OCI-LY3 (cell line): ENCODE data around the gene PAWR.

Experiments
- H2AFZ ChIP-seq: fragments of 200-600, 300-600 bp; shearing (Covaris generic); 2 replicates; pipeline ENCODE4 v1.6.0; 2014; ENCODE audit warnings: antibody characterized with exemption, low read depth, low read length
- H3K27ac ChIP-seq: fragments of 200-600, 300-600 bp; sonication (generic); 2 replicates; pipeline ENCODE4 v1.5.1; 2014; ENCODE audit warnings: mild to moderate bottlenecking, low read length, moderate library complexity, mixed read lengths
- H3K27me3 ChIP-seq: fragments of 200-600, 300-600 bp; sonication (generic); 2 replicates; pipeline ENCODE4 v1.6.1; 2014; ENCODE audit warnings: low read depth, low read length, mixed read lengths
- H3K36me3 ChIP-seq: fragments of 200-600, 300-600 bp; sonication (generic); replicated peaks from 2 replicates; pipeline ENCODE3; 2014; ENCODE audit warnings: low read depth, low read length, mixed read lengths
- H3K4me1 ChIP-seq: fragments of 300-600, 200-600 bp; sonication (generic); 2 replicates; pipeline ENCODE4 v1.6.1; 2014; ENCODE audit warnings: low read length, mixed read lengths
- H3K4me2 ChIP-seq: fragments of 200-600, 300-600 bp; sonication (generic); 2 replicates; pipeline ENCODE4 v1.6.1; 2014; ENCODE audit warnings: low read length, mixed read lengths
- H3K4me3 ChIP-seq: fragments of 300-600, 200-600 bp; sonication (generic); 2 replicates; pipeline ENCODE4 v1.5.1; 2014; ENCODE audit warnings: antibody characterized with exemption, mild to moderate bottlenecking, low read length, moderate library complexity
- H3K79me2 ChIP-seq: fragments of 300-600, 200-600 bp; shearing (Covaris generic); 2 replicates; pipeline ENCODE4 v1.6.1; 2014; ENCODE audit warnings: mild to moderate bottlenecking, low read length, mixed read lengths
- H3K9ac ChIP-seq: fragments of 300-600, 200-600 bp; shearing (Covaris generic); 2 replicates; pipeline ENCODE4 v1.6.0; 2014; ENCODE audit warnings: mild to moderate bottlenecking, low read length, moderate library complexity
- H3K9me3 ChIP-seq: fragments of 200-600, 300-600 bp; shearing (Covaris generic); 2 replicates; pipeline ENCODE4 v1.6.1; 2014; ENCODE audit warnings: low read length, mixed read lengths; ENCODE audit not compliant: insufficient read depth
- H4K20me1 ChIP-seq: fragments of 200-600, 300-600 bp; sonication (generic); 2 replicates; pipeline ENCODE4 v1.6.1; 2016; ENCODE audit warnings: low read length, mixed read lengths; ENCODE audit not compliant: insufficient read depth
- EZH2phosphoT487 ChIP-seq: fragments of 200-600 bp; shearing (Covaris generic); IDR thresholded peaks from 2 replicates; pipeline ENCODE4 v1.6.1; 2018; ENCODE audit warnings: antibody characterized with exemption, mixed run types, low read depth
- TF ChIP-seq, protein P1 (sequence below): fragments of 200-600, 300-600 bp; sonication (generic); IDR thresholded peaks from 2 replicates; pipeline ENCODE4 v1.5.1; 2014; ENCODE audit warnings: antibody characterized with exemption, low read length, low read depth

Gene PAWR

DNA sequence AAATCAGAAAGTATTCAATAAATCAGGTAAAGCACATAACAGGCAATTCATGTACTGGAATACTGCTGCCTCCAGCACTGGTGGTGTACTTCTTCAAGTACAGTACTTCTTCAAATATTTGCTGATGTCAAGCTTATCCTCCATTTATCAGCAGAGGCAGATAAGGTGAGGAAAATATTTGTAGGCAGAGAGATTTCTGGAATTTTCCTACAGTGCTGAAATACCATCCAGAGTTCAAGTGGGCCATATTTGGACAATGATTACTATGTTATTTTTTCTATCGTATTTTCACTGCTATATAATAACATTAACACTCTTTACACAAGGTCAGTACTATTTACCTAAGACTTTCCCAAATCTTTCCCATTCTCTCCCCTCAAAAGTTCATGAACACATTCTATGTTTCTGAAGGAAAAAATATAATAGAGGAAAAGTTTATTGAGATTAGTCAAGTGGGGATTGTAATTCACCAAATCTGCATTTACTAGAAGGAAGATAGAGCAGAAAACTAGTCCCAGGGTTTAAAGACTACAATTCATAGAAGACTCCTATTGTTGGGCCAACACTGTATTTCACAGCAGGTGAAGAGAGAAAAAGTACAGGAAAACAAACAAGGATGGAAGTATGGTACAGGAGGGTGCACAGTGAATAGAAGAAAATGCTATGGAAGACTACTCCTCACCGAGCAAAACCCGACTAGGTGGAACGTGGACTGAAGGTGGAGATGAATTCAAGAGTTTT, 141.1 kb downstream of the PAWR start:
- H3K27ac ChIP-seq: no peak overlapping the region
- no peaks in the 10 kb centered on the region for H3K27me3 ChIP-seq
- no peak overlapping the region for H3K4me2 ChIP-seq
- TF ChIP-seq, protein P1, sequence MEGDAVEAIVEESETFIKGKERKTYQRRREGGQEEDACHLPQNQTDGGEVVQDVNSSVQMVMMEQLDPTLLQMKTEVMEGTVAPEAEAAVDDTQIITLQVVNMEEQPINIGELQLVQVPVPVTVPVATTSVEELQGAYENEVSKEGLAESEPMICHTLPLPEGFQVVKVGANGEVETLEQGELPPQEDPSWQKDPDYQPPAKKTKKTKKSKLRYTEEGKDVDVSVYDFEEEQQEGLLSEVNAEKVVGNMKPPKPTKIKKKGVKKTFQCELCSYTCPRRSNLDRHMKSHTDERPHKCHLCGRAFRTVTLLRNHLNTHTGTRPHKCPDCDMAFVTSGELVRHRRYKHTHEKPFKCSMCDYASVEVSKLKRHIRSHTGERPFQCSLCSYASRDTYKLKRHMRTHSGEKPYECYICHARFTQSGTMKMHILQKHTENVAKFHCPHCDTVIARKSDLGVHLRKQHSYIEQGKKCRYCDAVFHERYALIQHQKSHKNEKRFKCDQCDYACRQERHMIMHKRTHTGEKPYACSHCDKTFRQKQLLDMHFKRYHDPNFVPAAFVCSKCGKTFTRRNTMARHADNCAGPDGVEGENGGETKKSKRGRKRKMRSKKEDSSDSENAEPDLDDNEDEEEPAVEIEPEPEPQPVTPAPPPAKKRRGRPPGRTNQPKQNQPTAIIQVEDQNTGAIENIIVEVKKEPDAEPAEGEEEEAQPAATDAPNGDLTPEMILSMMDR: no peak
- no peak for TF ChIP-seq EZH2phosphoT487
- no peaks in the 10 kb centered on the region for H3K4me1 ChIP-seq
- H3K4me3 ChIP-seq: no peak overlapping the region
- H3K9ac ChIP-seq: no peak overlapping the region
- no peaks in the 10 kb centered on the region for H3K79me2 ChIP-seq
- no peak overlapping the region for H2AFZ ChIP-seq
- no peaks in the 10 kb centered on the region for H4K20me1 ChIP-seq
- H3K36me3 ChIP-seq: peaks cover 13% of the 10 kb centered on the region
- H3K9me3 ChIP-seq: no peaks in the 10 kb centered on the region

- no peaks in the 10 kb centered on the region for H4K20me1 ChIP-seq
- no peak overlapping the region for H3K4me2 ChIP-seq
- H3K27ac ChIP-seq: no peak overlapping the region
- no peaks in the 10 kb centered on the region for H3K27me3 ChIP-seq
- no peak overlapping the region for H3K4me3 ChIP-seq
- H3K36me3 ChIP-seq: peaks cover 13% of the 10 kb centered on the region
- no peaks in the 10 kb centered on the region for H3K79me2 ChIP-seq
- no peak overlapping the region for H3K9ac ChIP-seq
- H3K9me3 ChIP-seq: no peaks in the 10 kb centered on the region
- no peaks in the 10 kb centered on the region for H3K4me1 ChIP-seq
- no peak overlapping the region for H2AFZ ChIP-seq
- TF ChIP-seq EZH2phosphoT487: no peak
- TF ChIP-seq, protein P1: no peak
Observed at GRCh38 chr12:79548610-79548924, 142.2 kb downstream of the PAWR start.

DNA sequence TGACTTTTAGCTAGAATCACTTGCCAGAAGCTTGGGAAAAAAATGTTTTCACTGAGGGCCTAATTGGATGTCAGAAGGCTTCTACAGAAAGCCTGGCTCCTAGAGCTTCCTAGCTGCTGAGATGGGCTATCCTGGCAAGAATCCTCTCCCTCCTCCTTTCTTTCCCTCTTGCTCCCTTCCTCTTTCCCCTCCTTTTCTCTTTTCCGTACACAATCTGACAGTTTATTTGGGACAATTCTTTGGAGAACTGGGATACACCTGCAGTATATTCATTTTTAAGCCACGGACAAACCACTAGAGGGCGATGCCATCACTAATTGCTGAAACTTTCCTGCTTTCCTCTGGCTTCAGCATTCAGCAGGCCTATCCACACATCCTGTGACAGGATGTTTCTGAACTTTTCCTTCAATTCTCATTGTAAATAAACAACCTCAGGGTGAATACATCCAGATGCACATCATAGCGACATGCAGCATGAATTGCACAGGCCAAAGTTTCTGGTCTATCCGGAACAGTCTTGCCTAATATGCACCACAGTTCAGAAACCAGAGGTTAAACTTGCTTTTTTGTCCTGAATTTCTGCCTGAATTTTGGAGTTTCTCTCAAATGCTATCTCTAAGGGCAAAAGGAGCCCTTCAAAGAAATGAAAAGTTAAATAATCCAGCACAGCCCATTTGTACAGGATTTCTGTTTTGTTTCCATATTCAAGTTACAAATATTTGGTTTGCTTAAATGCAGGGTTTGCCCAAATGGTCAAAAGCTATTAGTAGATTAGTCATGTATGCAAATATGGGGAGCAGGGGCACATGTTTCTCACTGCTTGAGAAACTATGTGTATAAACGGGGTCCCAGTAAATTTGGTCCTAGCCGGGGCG, 142.8 kb downstream of the PAWR start:
- no peak overlapping the region for H3K27ac ChIP-seq
- TF ChIP-seq, protein P1: peak; percentile 88
- TF ChIP-seq EZH2phosphoT487: no peak

GRCh38 chr12:79547044-79547734, 143.6 kb downstream of the PAWR start:
- Histone ChIP-seq H2AFZ (no peak overlapping the region), H3K9me3 (no peaks in the 10 kb centered on the region), H3K4me1 (no peaks in the 10 kb centered on the region), H3K4me3 (no peak overlapping the region), H3K79me2 (no peaks in the 10 kb centered on the region), H3K27me3 (no peaks in the 10 kb centered on the region), H3K9ac (no peak overlapping the region), H4K20me1 (no peaks in the 10 kb centered on the region), H3K27ac (no peak overlapping the region), H3K4me2 (no peak overlapping the region), H3K36me3 (peaks cover 8% of the 10 kb centered on the region)
- TF ChIP-seq, protein P1: no peak
- no peak for TF ChIP-seq EZH2phosphoT487

More for the DNA sequence above, 142.8 kb downstream of the PAWR start:
- H3K79me2 ChIP-seq: no peaks in the 10 kb centered on the region
- no peaks in the 10 kb centered on the region for H3K4me1 ChIP-seq
- H2AFZ ChIP-seq: no peak overlapping the region
- no peaks in the 10 kb centered on the region for H4K20me1 ChIP-seq
- H3K9me3 ChIP-seq: no peaks in the 10 kb centered on the region
- no peak overlapping the region for H3K4me2 ChIP-seq
- H3K4me3 ChIP-seq: no peak overlapping the region
- H3K9ac ChIP-seq: no peak overlapping the region
- no peaks in the 10 kb centered on the region for H3K27me3 ChIP-seq
- H3K36me3 ChIP-seq: peaks cover 13% of the 10 kb centered on the region
